Activated CD8-positive, alpha-beta memory T cell treated with anti-CD3 and anti-CD28 coated beads for 48 hours (primary cell): ENCODE results near the gene STK25.
"Not testable (repeated sequence)": the region's sequence is repeated elsewhere in the genome, so short reads cannot be mapped to it uniquely, and the experiment has no call there.

Experiments
- DNase-seq, 3 experiments: peaks; one replicate each; pipeline ENCODE4 v3.0.0-alpha.2; 2020; ENCODE audit warnings: low read depth in 2 of 3, low spot score in 2 of 3

Gene STK25

GRCh38 chr2:241540401-241540770 lies 32.0 kb upstream of the STK25 start:
- no peak for DNase-seq

- no peak for DNase-seq
Observed at GRCh38 chr2:241539616-241540374, 31.4 kb upstream of the STK25 start.

GRCh38 chr2:241538838-241539615 lies 30.6 kb upstream of the STK25 start:
- no peak for DNase-seq

GRCh38 chr2:241535871-241536655 lies 27.7 kb upstream of the STK25 start:
- DNase-seq = no peak

GRCh38 chr2:241534701-241535375 lies 26.5 kb upstream of the STK25 start:
- DNase-seq = no peak

- DNase-seq = no peak
Observed at GRCh38 chr2:241534293-241534692, 25.9 kb upstream of the STK25 start.

GRCh38 chr2:241532733-241533601 lies 24.6 kb upstream of the STK25 start:
- no peak for DNase-seq

GRCh38 chr2:241532168-241532567 lies 23.8 kb upstream of the STK25 start:
- no peak for DNase-seq

GRCh38 chr2:241531161-241531722 lies 22.9 kb upstream of the STK25 start:
- DNase-seq = no peak

GRCh38 chr2:241530571-241530970 lies 22.2 kb upstream of the STK25 start:
- DNase-seq = no peak

- DNase-seq = not testable (repeated sequence)
Observed at GRCh38 chr2:241525818-241526780, 17.7 kb upstream of the STK25 start.

GRCh38 chr2:241522477-241522876 lies 14.1 kb upstream of the STK25 start:
- DNase-seq = no peak

- no peak for DNase-seq
Observed at GRCh38 chr2:241519669-241520068, 11.3 kb upstream of the STK25 start.

GRCh38 chr2:241517297-241517696 lies 8.9 kb upstream of the STK25 start:
- no peak for DNase-seq

- no peak for DNase-seq
Observed at GRCh38 chr2:241516520-241516965, 8.2 kb upstream of the STK25 start.

GRCh38 chr2:241514986-241515737 lies 6.8 kb upstream of the STK25 start:
- DNase-seq = no peak

- DNase-seq = no peak
Observed at GRCh38 chr2:241514553-241514952, 6.2 kb upstream of the STK25 start.
